GM19395 (cell line): ENCODE data around the gene FHL2.

Source experiments
- ATAC-seq: cut with Tn5 transposase; IDR thresholded peaks from one replicate; pipeline ENCODE4 v1.9.1; 2021; ENCODE audit warnings: mild to moderate bottlenecking, moderate library complexity; ENCODE audit not compliant: unreplicated experiment

The FHL2 gene

GRCh38 chr2:105380432-105381100, 18.3 kb downstream of the FHL2 start:
- no peak for ATAC-seq

GRCh38 chr2:105379741-105380186, 19.1 kb downstream of the FHL2 start:
- no peak for ATAC-seq

DNA sequence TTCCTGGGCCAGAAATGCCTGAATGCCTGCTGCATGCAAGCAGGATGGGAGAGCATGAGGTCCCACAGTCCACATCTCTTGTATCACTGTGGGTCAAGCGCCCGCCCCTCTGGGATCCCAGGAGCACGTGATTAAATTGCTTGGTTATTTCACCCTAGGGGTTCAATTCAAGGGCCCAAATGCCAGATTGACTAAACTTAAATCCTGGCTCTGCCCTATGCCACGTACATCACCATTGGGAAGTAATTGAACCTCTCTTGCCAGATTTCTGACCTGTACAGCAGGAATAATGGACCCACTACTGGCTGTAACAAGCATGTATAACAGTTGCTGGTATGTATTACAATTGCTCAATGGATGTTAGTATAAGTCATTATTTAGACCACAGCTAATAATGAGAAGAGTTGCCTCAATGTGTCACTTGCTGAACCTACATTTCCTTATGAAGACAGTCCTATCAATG, 19.9 kb downstream of the FHL2 start:
- no peak for ATAC-seq

GRCh38 chr2:105378276-105378840, 20.5 kb downstream of the FHL2 start:
- ATAC-seq = no peak

DNA sequence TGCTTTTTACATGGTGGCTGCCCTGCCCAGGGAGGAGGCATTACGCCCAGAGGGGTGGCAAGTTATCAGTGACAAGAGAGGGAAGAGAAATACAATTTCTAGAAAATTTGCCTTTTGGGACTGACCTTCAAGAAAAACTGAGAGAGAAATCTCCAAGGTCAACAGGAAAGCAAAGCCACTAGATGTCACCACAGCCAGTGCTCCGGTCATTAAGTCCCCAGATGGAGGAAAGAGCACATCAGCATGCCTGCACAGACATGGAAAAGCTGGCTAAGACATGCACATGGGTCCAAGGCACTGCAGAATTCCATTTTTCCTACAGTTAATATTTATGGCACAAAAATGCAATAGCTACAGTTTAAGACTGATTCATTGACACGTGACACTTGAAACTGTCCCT, 21.0 kb downstream of the FHL2 start:
- no peak for ATAC-seq

DNA sequence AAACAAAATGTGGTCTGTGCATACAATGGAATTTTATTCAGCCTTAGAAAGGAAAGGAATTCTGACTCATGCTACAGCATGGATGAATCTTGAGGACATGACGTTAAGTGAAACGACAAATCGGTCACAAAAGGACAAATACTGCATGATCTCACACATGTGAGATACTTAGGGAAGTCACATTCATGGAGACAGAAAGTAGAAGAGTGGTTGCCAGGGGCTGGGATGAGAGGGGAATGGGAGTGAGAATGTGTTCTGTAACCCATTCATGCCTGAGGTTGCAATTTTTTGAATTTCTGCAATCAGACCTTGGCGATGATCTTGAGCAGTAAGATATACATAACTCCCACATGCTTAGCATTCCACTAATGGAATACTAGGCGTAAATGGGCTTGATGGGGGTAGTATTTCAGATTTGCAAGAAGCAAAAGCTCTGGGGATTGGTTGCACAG, 22.0 kb downstream of the FHL2 start:
- ATAC-seq = no peak

DNA sequence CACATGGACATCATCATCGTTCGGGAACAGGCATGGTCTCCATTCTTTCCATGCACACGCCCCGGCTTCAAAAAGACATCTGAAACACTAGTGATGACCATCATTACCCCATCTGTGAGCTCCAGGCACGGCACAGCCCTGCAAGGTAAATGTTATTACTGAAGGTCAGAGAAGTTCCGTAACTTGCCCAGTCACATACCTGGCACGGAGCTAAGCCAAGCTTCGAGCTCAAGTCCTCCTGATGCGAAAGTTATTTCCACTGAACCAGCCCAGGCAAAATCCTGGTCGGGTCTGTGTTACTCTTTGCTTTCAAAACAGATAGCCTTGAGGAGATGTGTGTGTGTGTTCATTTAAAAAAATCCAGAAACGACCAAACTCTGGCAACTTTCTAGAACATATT, 22.8 kb downstream of the FHL2 start:
- ATAC-seq = no peak

DNA sequence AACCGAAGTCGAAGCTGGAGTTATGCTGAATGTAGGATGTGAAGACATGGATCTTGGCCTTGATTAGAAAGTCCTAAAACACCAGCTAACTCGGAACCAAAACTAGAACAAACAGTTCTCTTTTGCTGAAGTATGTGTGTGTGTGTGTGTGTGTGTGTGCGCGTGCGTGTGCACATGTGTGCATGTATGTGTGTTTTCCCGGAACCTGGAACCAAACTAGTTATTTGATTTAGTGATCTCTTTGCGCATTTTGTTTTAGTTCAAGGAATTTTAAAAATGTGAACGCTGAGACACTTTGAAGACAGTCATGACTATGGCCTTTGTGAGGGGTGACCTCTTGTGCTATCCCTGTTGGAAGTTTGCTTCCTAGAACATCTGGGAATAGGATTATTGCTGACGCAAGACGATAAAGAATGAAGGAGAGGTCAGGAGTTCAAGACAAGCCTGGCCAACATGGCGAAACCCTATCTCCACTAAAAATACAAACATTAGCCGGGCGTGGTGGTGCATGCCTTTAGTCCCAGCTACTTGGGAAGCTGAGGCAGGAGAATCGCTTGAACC, 23.8 kb downstream of the FHL2 start:
- ATAC-seq = no peak

DNA sequence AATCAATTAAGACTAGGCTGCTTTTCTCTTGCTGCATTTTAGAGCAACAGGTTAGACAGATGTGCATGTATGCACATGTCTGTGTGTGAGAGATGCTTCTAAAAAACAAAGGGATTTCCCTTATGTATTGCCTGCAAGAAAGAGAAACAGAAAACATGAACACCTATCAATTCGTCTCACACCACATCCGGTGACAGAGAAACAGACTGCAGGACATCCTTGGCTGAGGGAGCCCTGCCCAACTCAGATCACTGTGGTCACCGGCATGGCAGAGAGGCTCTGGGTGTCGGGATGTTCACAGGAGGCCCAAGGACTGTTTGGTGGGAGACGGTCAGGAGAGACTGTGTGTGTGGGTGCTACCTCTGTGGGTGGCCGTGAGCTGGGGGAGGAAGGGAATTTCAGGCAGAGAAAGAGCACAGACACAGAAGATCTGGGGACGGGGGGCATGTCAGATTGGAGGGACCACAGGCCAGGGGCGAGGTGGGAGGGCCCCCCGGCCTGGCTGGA, 24.9 kb downstream of the FHL2 start:
- peak; percentile 92 for ATAC-seq

DNA sequence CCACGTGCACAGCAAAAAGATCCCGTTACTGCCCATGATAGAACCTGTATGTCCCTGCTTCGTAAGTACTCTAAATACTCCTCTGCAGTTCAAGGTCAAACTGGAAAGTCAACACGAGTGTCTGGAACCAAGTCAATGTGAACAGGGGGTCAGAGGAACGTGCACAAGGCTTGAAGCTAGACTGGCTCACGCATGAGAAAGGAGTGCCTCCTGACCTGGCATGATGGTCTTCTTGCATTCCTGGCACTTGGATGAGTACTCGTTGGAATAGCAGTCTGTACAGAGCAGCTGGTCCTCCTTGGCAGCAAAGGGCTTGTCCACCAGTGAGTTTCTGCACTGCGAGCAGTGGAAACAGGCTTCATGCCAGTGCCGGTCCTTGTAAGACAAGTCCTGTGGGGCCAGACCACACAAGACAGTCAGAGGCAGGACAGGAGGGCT, 25.5 kb downstream of the FHL2 start:
- ATAC-seq = no peak

DNA sequence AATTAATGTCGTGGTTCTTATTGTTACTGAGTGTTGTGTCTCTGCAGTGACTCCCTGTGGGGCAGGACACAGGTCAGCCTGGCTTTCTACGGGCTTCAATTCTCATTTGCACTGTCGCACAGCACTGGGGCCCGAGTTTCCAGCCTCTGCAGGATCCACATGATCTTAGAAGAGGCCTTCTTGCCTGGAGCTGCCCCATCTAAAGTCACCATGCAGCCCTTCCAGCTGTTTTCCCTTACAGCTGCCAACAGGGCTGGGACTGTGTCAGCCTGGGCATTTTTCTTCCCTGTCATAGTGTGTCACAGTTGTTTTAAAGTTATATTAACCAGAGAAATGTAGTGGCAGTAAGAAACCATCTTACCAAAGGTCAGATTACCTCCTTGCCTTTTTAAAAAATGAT, 27.0 kb downstream of the FHL2 start:
- ATAC-seq = no peak

- ATAC-seq = no peak
Observed at GRCh38 chr2:105371156-105371555, 27.7 kb downstream of the FHL2 start.

DNA sequence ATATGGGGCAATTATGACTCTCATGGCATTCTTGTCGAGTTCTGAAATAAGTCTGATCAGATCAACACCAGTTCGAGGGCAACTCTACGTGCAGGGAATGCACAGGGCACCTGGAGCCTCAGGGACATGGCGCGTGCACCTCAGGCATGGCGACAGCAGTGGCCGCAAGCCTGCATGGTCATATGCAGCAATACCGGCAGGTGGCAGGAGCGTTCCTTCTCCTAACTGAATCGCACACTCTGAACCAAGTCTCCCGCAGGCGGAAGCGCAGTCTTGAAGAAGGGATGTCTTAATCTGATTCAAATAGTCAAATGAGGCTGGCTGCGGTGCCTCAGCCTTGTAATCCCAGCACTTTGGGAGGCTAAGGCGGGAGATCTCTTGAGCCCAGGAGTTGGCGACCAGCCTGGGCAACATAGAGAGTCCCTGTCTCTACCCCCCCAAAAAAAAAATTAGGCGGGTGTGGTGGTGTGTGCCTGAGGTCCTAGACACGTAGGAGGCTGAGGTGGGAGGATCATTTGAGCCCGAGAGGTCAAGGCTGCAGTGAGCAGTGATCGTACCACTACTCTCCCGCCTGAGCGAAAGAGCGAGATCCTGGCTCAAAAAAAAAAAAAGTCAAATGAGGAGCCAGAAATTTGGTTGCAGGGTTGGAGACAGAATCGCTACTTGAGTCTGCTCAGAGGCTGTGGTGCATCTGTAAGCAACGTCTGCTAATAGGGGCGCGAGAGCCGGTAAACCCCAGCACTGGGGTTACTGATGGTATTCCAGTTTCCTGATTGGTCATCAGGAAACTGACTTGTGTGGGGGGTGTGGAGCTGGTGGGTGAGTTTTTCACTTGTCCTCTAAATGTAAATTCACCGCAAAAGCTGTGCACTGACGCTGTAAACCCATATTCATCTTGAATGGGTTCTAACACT, 28.8 kb downstream of the FHL2 start:
- ATAC-seq = peak; percentile 86

DNA sequence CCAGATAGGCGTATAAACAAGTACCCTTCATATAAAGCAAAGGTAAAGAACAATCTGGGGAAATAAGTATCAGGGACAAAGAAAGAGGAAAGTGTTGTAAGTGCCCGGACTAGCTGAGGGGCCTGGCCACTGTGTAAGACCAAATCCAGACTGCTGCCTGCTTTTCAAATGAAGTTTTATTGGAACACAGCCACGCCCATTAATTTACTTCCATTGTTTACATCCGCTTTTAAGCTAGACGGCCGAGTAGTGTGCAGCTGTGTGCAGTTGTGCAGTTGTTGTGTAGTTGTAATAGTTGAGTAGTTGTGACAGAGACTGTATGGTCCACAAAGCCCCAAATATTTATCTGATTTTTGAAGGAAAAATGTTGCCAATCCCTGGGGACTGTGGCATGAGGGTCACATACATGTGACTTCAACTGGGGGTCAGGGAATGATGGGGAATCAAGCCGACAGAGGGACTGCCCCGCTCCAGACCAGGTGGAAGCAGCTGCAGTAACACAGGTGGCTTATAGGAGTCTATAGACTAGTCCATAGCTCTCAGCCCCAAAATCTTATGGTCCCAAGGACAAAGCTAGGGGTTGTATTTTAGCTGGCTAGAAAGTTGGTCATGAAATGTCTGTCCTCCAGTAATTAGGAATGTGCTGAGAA, 30.0 kb downstream of the FHL2 start:
- ATAC-seq = no peak

DNA sequence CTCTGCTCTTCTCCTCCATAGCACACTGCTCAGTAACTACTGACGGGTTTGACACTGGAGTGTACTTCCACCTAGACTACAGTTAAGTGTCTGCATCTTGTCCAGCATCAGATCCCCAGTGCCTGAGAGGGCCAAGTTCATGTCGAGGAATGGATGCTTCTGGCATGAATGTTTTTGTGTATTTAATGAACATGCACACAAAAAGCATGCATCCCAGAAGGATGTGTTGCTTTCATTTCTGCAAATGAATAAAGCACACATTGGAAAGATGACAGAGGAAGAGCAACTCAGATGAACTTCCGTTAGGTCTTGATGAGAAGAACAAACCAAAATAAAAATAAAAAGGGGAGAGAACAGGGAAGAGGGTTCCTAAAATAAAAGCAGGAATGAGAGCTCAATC, 33.6 kb downstream of the FHL2 start:
- no peak for ATAC-seq

DNA sequence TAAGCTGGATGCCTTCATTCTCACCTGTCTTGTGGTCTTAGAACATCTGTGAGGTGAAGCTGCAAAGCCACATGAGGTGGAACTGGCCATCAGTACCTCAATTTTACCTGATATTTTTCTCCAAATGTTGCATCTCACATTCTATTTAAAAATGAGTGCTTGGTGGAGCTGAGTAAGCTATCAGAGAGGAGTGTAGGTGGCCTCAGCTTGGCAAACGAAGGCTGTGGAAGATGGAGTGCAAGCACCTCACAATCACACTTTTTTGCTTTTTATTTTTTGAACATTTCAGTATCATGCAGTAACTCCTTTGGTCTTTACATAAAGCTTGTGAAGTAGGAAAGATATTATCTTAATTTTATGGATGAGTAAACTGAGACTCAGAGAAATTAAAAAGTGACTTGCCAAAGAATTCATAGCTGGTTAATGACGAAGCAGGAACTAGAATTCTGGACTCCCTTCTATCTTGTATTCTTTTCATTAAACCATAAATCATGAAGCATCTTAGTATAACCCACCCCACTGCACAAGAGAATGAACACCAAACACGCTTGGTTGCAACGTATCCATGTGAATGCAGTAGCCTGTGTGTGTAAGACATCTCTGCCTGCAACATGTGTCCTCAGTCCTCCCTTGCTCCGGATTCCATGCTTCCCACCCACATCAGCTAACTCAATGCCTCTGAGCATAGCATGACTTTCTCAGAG, 34.3 kb downstream of the FHL2 start:
- no peak for ATAC-seq

DNA sequence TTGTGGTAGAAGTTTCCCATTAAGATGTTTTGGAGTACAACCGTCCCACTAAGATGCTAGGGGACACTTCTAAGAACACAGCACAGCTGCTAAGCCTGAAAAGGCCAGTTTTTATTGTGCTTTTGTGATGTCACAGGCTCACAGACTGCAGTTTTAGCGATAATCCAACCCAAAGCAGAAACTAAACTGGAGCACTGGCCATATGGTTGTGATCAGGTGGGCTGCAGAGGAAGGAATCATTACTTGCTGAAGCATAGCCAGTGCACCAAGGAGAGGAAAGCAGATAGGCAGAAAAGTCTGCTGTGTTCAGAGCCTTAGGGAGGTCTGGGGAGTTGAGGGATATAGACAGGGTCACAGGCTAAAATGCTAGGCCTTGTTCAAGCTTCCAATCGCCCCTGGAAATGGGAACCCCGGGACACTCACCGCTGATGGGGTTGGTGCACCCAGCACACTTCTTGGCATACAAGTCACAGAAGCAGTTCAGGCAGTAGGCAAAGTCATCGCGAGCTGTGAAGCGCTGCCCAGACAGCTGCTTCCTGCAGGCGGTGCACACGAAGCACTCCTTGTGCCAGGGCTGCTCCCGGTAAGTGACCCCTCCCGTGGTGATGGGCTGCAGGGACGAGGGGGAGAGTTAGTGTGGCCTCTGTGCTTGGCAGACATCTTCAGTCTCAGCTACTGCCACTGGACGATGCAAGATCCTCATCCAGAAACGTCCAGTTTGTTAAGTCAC, 35.8 kb downstream of the FHL2 start:
- no peak for ATAC-seq

GRCh38 chr2:105361102-105361889, 37.6 kb downstream of the FHL2 start:
- no peak for ATAC-seq

GRCh38 chr2:105358593-105358992, 40.3 kb downstream of the FHL2 start:
- ATAC-seq = no peak
